Stimulated activated CD8-positive, alpha-beta memory T cell treated with anti-CD3 and anti-CD28 coated beads, Interleukin-12 subunit alpha, Interleukin-12 subunit beta, amount 100 ng/mL, for 1 hour (primary cell): ENCODE results near the gene CTRL.
"Not testable (repeated sequence)": the region's sequence is repeated elsewhere in the genome, so short reads cannot be mapped to it uniquely, and the experiment has no call there.

Experiments
- DNase-seq: peaks from one replicate; pipeline ENCODE4 v3.0.0-alpha.2; 2020; ENCODE audit warnings: low read depth

CTRL gene

GRCh38 chr16:67931712-67932461 is at the start of gene CTRL:
Gene CTRL, minus strand, starts transcription at chr16:67931862. Its CDS starts 10 bp downstream, at chr16:67931852.
- DNase-seq: no peak

GRCh38 chr16:67979955-67980678 is 48.5 kb upstream of the CTRL start, which contains the start of gene DPEP3:
Gene DPEP3, minus strand, starts transcription at chr16:67980499. Its CDS starts 119 bp downstream, at chr16:67980380.
- DNase-seq: no peak

- DNase-seq: no peak
Observed at GRCh38 chr16:67977469-67978227, 46.0 kb upstream of the CTRL start.

- DNase-seq: no peak
Observed at GRCh38 chr16:67977005-67977404, 45.3 kb upstream of the CTRL start.

- no peak for DNase-seq
Observed at GRCh38 chr16:67976205-67976604, 44.5 kb upstream of the CTRL start.

GRCh38 chr16:67975321-67976105 is 43.9 kb upstream of the CTRL start:
- DNase-seq: no peak

GRCh38 chr16:67972285-67972684 is 40.6 kb upstream of the CTRL start:
- not testable (repeated sequence) for DNase-seq

- DNase-seq: no peak
Observed at GRCh38 chr16:67971111-67971510, 39.4 kb upstream of the CTRL start.

- no peak for DNase-seq
Observed at GRCh38 chr16:67969254-67970039, 37.8 kb upstream of the CTRL start.

- peak; percentile 66 for DNase-seq
Observed at GRCh38 chr16:67968400-67969253, 37.0 kb upstream of the CTRL start, which contains the start of gene SLC12A4. Gene SLC12A4, minus strand, starts transcription at chr16:67968637. Its CDS starts 84 bp downstream, at chr16:67968553.

- no peak for DNase-seq
Observed at GRCh38 chr16:67967958-67968399, 36.3 kb upstream of the CTRL start.

GRCh38 chr16:67967183-67967957 is 35.7 kb upstream of the CTRL start:
- DNase-seq: no peak

- DNase-seq: no peak
Observed at GRCh38 chr16:67966549-67967182, 35.0 kb upstream of the CTRL start.

- no peak for DNase-seq
Observed at GRCh38 chr16:67965668-67966548, 34.2 kb upstream of the CTRL start.

- no peak for DNase-seq
Observed at GRCh38 chr16:67964477-67965131, 32.9 kb upstream of the CTRL start.

- DNase-seq: no peak
Observed at GRCh38 chr16:67963662-67964321, 32.1 kb upstream of the CTRL start.
